ENCODE data around the gene SRCAP. TPM values are rescaled to one million over a fixed set of nuclear protein-coding genes. Genes with fewer than 3 reads are reported as not detected.
A peak's percentile ranks its signal among the peaks of the same experiment; 100 is the strongest.

The SRCAP gene
- total RNA-seq, 1 donor, result 15.1 TPM

DNA sequence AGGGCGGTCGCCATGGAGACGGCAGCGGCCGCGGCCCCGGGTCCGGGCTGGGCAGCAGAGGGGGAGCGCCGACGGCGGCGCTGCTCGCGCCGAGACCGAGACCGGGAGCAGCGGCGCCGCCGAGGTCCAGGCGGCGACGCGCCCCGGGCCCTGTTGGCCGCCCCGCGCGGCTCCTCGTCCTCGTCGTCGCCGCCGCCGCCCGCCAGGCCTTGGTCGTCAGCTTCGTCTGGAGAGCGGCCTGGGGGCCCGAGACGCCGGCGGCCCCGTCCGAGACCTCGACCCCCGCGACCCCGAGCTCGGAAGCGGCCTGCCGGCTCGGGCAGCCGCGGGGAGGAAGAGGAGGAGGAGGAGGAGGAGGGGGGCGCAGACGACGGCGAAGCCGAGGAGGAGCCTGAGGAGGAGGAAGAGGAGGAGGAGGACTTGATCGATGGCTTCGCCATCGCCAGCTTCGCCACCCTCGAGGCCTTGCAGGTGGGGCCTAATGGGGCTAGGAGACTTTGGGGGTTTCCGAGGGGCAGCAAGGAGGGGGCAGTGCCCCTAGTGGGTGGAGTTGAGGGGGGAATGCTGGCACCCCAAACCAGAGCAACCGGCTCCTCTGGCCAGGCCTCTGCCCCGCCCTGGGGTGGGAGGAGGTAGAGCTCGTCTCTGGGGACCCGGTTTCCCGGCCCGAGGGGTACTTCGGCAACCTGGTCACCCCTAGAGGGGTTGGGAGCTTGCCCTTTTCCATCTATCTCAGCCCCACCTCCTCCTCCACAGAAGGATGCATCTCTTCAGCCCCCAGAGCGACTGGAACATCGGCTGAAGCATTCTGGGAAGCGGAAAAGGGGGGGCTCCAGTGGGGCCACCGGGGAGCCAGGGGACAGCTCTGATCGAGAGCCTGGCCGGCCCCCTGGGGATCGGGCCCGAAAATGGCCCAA, 39.2 kb upstream of the SRCAP start:
- TF ChIP-seq CTCF (IDR thresholded peaks at IDR 0.05; ENCODE audit: insufficient read depth, low read depth, low read length), result no peak

DNA sequence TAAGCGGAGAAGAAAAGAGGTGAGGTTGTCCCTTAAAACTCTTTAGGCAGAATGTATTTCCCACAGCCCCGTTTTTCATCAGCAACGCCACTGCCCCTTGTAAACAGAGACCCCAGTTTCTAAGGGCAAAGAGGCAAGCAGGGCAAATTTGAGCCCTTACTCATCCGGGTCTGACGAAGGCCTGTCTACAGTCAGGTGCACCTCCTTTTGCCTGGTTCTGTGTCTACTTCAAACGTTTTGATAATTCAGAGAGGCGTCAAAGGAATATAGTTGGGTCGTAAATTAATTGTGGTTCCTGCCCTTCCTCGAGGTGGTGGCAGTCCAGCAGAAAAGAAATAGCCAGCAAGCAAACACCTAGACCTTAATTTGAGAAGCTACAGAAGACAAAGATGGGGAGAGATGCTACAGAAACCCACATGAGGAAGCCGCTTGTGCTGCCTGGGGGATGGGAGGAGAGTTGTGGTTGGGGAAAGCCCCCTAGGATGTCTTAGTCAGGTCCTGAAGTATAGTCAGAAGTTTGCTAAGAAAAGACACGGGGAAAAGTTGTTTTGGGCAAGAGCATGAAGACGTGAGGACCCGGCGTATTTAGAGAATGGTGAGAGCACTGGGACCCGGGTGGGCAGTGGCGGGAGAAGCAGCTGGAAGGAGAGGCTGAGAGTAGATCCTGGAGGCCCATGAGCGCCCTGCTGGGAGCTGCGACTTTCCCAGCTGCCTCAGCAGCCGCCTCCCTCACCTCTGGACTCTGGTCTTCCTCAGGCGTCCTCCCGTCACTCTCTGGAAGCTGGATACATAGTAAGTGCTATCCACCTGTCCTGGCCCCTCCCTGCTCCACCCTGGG, 38.3 kb upstream of the SRCAP start:
- DNase-seq (ENCODE audit: low read depth), result peak; percentile 13
- H3K4me3 ChIP-seq (ENCODE audit: low read depth, low read length), result peak overlapping the region; percentile 93
- TF ChIP-seq CTCF (IDR thresholded peaks at IDR 0.05; ENCODE audit: insufficient read depth, low read depth, low read length), result no peak

More for the DNA sequence above, 39.2 kb upstream of the SRCAP start:
- DNase-seq (ENCODE audit: low read depth), result no peak
- H3K4me3 ChIP-seq (ENCODE audit: low read depth, low read length), result peak overlapping the region; percentile 93

DNA sequence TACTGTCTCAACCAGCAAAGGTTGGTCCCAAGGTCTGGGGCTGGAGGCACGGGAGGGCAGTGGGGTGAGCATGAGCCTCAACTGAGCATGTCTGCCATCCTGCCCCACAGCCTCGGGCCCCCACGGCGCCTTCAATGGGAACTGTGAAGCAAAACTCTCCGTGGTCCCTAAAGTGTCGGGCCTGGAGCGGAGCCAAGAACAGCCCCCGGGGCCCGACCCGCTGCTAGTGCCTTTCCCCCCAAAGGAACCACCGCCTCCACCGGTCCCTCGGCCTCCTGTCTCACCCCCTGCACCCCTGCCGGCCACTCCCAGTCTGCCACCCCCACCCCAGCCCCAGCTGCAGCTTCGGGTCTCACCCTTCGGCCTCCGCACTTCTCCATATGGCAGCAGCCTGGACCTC, 36.5 kb upstream of the SRCAP start:
- DNase-seq (ENCODE audit: low read depth), result no peak
- TF ChIP-seq CTCF (IDR thresholded peaks at IDR 0.05; ENCODE audit: insufficient read depth, low read depth, low read length), result no peak
- no peak overlapping the region for H3K4me3 ChIP-seq (ENCODE audit: low read depth, low read length)

DNA sequence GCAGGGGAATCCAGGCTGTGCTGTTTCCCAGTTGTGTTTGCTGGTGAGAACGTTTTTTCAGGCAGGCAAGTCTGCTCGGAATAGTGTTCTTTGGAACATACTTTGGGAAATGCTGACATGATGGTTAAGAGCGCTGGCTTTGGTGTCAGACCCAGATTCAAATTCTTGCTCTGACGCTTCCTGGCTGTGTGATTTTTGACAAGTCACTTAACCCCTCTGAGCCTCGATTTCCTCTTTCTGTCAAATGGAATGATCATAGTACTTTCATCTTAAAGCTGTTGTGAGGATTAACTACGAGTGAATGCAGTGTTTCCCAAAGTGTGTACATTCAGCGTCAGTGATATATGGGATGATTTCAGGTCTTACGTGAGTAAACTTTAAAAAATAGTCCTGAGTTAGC, 35.9 kb upstream of the SRCAP start:
- TF ChIP-seq CTCF (IDR thresholded peaks at IDR 0.05; ENCODE audit: insufficient read depth, low read depth, low read length), result no peak
- no peak for DNase-seq (ENCODE audit: low read depth)
- H3K4me3 ChIP-seq (ENCODE audit: low read depth, low read length), result no peak overlapping the region

GRCh38 chr16:30663820-30664219, 35.2 kb upstream of the SRCAP start:
- no peak for TF ChIP-seq CTCF (IDR thresholded peaks at IDR 0.05; ENCODE audit: insufficient read depth, low read depth, low read length)
- no peak for DNase-seq (ENCODE audit: low read depth)
- H3K4me3 ChIP-seq (ENCODE audit: low read depth, low read length), result no peak overlapping the region

DNA sequence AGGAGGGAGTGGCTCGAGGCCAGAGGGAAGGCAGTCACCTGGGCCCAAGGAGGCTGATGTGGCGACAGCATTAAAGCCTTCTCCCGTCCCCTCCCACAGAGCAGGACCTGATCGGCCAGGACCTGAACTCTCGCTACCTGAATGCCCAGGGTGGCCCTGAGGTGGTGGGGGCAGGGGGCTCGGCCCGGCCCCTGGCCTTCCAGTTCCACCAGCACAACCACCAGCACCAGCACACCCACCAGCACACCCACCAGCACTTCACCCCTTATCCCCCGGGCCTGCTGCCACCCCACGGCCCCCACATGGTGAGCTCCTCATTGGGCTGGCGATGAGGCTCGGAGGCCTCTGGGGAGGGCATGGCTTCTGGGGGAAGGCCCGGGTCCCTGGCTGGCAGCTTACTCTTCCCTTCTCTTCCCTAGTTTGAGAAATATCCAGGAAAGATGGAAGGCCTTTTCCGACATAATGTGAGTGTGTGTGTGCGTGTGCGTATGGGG, 34.3 kb upstream of the SRCAP start:
- DNase-seq (ENCODE audit: low read depth), result no peak
- no peak for TF ChIP-seq CTCF (IDR thresholded peaks at IDR 0.05; ENCODE audit: insufficient read depth, low read depth, low read length)
- no peak overlapping the region for H3K4me3 ChIP-seq (ENCODE audit: low read depth, low read length)
